HL-60 (cell line): ENCODE data around the gene NRK.

Experiments
- CTCF ChIP-seq: IDR thresholded peaks from one replicate; pipeline ENCODE4 v1.5.1; 2011; ENCODE audit warnings: low read length, control low read depth, inconsistent platforms; ENCODE audit not compliant: insufficient read depth
- GABPA ChIP-seq: IDR thresholded peaks from 2 replicates; pipeline ENCODE4 v1.6.1; 2012; ENCODE audit warnings: low read depth
- POLR2AphosphoS5 ChIP-seq: IDR thresholded peaks from 2 replicates; pipeline ENCODE4 v1.6.1; 2012; ENCODE audit warnings: low read depth
- REST ChIP-seq: IDR thresholded peaks from 2 replicates; pipeline ENCODE4 v1.6.1; 2012; ENCODE audit warnings: low read depth; ENCODE audit not compliant: insufficient replicate concordance
- SPI1 ChIP-seq: IDR thresholded peaks from 2 replicates; pipeline ENCODE4 v1.6.1; 2012; ENCODE audit warnings: low read depth, mild to moderate bottlenecking, borderline replicate concordance

- TF ChIP-seq CTCF (no peak), POLR2AphosphoS5 (no peak), REST (no peak), GABPA (no peak), SPI1 (no peak)
Measured at GRCh38 chrX:105823092-105823455, 735 bp downstream of the NRK start.
